GM15510 (cell line): Measurements from ENCODE around the gene GIPC1.

Experiments
- POLR2A ChIP-seq: IDR thresholded peaks from 3 replicates; pipeline ENCODE4 v1.6.1; 2011; ENCODE audit warnings: borderline replicate concordance; ENCODE audit not compliant: insufficient read length; ENCODE audit errors: extremely low read depth

Gene GIPC1

DNA sequence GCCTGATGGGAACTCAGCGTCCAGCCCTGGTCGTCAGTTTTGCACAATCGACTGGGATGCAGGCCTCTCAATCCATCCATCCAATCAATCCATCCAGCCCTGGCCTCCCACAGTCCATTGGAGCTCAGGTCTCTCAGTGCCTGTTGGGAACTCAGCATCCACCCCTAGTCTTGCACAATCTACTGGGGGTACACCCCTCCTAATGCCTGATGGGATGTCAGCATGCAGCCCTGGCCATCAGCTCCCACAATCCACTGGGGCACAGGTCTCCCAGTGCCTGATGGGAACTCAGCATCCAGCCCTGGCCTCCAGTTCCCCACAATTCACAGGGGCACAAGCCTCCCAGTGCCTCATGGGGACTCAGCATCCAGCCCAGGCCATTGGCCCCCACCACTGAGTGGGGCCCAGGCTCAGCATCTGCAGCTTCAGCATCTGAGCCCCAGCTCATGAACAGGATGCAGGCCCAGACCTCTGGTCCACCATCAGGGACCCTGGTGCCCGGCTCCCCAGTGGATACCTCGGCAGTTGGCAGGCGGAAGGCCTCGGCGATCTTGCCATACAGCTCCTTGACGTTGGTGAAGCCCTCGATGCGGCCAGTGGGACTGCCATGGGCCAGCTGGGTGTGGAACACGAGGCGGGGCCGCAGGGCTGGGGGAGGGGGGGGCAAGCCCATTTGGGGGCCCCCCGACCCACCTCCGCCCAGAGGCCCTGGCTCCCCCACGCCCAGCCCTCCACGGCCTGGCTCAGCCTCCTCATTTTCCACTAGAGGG, 13.6 kb downstream of the GIPC1 start:
- TF ChIP-seq POLR2A: no peak

DNA sequence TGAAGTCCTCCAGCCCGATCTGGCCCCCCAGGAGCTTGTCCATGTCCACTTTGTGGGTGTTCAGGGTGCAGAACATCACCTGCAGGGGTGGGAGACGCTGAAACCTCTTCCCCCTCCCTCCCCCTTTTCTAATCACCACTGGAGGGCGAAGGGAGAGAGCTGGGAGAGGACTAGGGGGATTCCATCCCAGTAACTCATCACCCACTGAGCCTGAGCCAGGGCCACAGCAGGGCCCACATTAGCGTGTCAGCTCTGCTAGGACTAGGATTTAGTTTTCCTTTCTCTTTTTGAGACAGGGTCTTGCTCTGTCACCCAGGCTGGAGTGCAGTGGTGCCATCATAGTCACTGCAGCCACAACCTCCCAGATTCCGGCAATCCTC, 15.2 kb downstream of the GIPC1 start:
- no peak for TF ChIP-seq POLR2A

DNA sequence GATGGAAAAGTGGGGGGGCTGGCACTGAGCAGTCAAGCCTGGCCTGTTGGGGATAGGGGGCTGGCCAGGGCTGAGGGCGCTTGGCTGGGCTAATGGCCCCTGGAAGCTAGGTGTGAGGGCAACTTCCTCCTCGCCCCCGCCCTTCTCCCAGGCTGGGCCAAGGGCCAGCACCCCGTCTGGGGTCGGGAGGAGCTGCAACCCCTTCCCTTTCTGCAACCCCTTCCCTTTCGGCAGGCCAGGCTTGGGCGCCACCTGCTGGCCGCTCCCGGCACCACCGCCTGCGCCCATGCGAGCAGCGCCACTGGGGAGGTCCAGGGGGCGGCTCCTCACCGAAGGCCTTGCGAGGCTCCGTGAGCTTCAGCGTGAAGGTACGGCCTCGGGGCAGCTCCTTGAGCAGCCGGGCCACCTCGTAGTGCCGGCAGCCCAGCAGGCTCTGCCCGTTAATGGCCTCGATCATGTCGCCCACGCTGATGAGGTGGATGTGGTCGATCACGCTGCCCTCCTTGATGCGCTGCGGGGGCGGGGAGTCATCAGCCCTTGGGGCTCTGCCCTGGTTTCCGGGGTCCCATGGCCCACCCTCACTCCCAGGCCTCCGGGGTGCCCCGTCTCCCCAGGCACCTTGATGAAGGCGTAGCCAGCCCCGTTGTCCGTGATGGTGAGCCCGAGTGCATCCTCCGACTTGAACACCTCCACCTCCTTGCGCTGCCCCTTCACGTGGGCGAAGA, 15.8 kb downstream of the GIPC1 start:
- no peak for TF ChIP-seq POLR2A

DNA sequence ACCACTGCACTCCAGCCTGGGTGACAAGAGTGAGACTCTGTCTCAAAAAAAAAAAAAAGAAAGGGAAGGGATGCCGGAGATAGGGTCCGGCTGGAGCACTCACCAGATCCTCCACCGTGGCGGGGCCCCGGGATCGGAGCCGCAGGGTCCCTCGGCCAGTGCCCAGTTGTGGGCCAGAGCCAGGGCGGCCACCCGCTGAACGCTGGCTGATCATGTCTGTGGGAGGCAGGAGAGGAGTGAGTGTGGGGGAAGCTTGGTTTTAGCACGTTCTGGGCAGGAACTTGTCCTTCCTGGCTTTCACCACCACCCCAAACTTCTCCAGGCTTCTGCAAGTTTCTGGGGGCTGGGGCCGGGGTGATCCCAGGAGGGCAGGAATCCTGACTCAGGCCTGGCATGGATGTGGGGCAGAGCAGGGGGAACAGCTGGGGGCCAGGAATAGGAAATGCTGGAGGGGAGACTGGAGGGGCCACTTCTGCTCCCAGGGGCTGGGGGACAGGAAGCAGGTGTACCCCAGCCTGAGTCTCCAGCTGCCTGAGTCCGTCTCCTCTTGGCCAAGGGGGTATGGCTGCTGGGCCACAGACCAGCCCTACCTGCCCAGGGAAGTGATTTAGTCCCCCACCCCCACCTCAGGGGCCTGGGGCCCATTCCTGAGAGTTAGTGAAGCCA, 16.5 kb downstream of the GIPC1 start:
- no peak for TF ChIP-seq POLR2A

DNA sequence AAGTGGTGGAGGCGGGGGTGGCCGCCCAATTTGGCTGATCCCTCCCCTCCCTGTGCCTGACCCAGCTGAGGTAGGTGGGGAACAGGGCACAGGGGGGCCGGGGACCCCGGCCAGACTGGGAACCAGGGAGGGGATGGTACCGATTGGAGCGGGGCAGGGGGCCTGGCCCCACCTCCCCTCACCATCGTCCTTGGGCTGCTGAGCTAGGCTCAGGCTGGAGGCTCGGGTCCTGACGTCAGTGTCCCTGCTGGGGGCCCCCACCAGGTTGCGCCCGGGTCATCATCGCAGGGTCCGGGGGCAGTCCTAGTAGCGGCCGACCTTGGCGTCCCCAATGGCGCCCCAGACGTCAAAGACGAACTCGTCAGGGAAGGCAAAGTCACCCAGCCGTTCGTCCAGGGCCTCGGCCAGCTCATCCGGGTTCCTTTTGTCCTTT, 17.8 kb downstream of the GIPC1 start:
- TF ChIP-seq POLR2A: no peak

DNA sequence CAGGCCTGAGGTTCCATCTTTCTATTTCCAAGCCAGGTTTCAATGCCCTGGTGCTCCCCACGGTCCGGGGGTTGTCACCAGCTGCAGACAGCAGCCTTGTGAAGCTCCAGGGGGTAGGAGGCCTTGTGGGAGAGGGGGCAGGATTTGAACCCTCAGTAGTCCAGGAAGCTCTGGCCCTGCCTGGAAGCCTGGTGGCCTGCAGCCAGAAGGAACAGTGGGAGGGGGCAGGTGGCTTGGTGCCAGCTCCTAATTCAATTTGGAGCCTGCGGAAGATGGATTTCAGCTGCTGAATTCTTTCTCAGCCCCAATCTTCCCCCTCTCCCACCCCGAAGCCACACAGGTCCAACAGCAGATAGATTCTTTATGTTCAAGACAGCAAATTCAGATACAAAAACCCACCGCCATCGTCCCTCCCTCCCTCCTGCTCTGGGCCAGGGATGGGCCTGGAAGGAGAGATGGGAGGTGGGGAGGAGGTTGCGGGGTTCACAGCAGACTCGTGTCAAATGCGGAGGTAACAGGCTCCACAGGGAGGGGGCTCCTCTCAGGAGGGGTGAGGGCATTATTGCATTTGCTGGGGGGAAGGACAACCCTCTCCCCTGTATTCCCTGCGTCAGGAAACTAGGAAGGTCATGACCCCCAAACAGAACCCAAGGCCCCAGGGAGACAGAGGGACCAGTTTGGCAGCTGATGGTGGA, 18.4 kb downstream of the GIPC1 start:
- no peak for TF ChIP-seq POLR2A

DNA sequence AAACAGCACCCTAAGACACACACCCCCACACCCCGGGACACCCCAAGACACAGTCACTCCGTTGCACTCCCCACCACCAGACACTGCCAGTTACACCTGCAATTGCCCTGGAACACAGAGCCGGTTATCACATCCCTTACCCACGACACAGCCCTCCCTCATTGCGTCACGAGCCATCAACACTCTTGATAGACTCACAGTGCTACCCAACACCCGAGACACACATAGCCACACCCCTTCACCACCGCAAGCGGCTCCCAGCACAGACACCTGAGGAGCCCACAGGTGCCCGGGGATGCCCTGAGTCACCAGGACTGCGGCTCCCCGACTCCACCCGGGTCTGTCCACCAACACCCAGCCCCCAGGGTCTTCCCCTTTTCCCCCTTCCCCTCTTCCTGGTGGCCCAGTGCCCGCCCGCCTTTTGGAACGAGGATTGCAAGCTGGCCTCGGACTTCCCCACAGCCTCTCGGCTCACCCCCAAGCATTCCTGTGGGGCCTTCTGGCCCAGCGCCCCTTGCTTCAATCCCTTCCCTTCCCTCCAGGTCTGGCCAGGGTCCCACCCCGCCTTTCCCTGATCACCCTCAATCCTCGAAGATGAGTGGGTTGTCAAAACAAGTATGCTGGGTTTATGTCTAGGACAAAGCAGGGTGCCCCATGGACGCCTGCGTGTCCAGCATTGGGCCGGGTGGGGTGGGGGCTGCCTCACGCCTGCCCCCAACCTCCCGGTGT, 19.1 kb downstream of the GIPC1 start:
- no peak for TF ChIP-seq POLR2A

DNA sequence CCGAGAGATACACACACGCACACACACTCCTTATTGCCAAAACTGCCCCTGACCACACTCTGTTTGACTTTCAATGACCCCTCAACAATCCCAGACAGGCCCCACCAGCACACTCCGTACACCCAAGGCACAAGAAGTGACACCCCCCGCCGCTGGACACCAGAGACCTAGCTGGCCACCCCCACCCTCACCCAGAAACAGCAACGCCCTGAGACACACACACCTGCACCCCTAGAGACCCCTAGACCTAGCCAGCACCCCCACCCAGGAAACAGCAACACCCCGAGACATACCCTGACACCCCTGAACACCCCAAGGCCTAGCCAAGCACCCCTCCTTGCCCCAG, 19.6 kb downstream of the GIPC1 start:
- no peak for TF ChIP-seq POLR2A

DNA sequence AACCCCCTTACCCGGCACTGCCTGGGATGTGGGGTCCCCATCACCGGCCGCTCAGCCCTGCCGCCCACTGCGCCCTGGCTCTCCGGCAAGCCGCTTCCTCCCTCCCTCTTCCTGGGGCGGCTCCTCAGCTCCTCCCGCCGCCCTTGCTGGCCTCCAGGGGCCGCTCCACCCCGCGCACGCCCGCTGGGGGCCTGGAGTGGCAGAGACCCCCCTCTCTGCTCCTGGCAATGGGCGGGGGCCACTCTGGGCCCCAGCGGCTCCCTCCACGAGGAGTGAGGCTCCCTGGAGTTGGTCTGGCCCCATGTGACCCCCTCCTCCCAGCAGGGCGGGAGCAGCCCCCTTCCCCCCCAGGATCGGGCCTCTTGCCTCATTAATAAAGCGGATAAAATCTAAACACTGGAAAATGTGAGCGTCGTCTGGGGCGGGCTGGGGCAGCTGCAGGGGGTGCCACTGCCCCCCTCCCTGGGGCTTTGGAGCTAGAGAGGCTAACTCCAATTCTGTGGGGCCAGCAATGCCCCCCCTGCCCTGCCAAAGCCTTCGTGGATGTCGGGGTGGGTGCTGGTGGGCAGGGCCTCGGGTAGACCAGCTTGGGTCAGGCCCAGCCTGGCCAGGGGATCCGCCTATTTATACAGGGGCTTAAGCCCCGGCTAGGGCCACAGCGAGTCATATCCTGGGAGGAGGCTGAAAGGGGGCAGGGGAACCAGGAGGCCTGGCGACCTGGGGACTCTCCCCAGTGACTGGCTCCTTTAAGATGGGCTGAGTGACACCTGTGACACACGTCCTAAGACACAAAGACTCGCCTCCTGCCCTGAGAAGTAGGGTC, 20.5 kb downstream of the GIPC1 start, which contains the start of gene PTGER1:
PTGER1 (minus strand) TSS at position 104 of the 823 bp plus-strand sequence. CDS start 1,034 bp downstream, outside the sequence.
- TF ChIP-seq POLR2A: no peak

DNA sequence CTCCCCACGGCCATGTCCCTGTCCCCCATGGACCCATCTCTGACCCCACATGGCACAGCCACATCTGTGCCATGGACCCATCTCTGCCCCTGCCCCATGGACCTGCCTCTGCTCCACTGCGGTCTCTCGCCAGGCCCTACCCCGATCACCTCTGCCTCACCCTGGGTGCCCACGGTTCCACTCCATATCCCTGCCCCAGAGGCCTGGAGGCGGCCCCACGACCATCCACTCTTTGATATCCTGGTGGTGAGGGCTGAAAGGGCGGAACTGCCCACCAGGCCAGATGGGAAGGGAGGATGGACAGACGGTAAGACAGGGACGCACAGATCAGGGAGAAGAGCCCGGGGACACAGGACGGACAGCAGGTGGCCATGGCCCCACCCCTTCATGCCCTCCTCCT, 21.1 kb downstream of the GIPC1 start:
- TF ChIP-seq POLR2A: no peak

DNA sequence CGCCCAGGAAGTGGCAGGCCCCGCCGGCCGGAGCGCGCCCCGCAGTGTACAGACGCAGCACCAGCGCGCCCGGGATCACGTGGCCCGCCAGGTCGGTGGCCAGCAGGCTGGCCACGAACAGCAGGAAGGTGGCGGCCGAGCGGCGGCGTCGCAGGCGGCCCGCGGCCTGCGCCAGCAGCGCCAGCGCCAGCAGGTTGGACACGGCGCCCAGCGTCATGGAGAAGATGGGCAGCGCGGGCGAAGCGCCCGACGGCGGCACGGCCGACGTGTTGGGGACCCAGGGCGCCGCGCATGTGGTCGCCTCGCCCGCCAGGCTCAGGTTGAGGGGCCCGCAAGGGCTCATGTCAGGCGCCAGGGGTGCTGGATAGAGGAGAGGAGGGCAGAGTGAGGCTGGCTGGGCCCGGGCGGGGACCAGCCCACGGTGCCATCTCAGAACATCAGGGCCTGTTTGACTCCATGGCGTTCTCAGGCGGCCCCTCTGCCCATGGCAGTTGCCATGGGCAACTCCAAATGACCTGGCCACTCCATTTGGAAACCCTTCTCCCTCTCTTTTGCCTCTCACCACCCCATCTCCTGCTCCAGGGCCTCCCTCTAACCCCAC, 21.8 kb downstream of the GIPC1 start:
- TF ChIP-seq POLR2A: no peak

DNA sequence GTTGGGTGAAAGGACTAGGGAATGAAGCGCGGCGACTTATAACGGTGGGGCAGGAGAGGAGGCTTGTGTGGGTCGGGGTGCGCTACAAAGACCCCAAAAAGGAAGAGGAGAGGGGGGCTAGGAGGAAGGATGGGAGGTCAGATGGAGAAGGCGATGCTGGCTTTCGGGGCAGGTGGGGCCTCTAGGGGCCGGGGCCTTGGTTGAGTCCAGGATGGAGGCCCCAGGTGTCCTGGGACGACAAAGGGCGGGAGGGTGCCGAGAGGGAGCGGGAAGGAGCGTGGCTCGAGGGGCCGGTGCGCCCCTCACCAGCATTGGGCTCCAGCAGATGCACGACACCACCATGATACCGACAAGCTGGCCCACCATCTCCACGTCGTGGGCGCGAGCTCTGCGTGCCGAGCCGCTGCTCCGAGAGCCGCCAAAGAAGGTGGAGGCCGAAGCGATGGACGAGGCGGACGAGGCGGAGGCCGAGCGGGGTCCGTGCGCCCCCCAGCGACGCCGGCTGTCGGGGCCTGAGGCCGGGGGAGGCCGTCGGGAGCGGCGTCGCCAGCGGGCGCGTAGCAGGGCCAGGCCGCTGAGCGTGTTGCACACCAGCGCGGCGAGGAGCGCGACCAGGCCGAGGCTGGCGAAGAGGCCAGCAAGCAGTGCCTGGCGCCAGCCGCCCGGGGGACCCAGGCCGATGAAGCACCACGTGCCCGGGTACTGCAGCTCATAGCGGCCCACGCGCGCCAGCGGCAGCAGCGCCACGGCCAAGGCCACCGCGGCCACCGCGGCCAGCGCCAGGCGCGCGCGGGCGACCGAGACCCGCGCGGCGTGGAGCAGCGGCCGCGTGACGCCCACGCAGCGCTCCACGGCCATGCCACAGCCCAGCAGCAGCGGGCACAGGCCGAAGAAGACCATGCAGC, 22.6 kb downstream of the GIPC1 start:
- no peak for TF ChIP-seq POLR2A

DNA sequence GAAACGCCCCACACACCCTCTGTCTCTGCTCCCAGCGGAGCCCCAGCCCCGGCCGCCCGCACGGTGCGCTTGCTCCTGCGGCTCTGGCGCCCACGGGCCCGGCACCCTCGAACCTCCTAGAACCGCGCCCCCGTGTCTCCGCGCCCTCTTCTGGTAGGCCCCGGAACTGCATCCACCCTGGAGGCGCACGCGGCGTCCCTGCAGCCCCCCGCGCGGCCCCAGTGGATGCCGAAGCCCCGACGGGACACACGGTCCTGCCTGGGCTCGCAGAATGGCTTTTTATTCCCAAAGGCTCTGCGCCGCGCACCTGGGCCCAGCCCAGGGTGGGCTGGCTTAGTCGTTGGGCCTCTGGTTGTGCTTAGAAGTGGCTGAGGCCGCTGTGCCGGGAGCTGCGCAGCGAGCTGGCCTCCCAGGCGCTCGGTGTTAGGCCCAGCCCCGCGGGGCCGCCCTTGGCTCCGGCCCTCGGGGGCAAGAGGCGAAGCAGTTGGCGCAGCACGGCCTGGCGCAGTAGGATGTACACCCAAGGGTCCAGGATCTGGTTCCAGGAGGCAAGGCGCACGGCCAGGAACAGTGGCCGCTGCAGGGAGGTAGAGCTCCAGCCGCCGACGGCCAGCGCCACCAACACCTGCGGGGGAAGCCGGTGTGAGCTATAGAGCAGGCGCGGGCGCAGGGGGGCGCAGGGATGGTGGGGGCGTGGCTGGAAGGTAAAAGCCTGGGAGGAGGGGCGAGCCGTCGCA, 23.6 kb downstream of the GIPC1 start:
- no peak for TF ChIP-seq POLR2A
